ENCODE results near the gene TMED1. TPM values are rescaled to one million over a fixed set of nuclear protein-coding genes. Genes with fewer than 3 reads are reported as not detected.

Gene TMED1
- total RNA-seq, 4 donors from 2014 or later = 41.2 to 71.3 (median 48.7) TPM

- no peak overlapping the region for H3K4me3 ChIP-seq (replicated peaks in 1 of 3)
- DNase-seq = no peak
- no peak overlapping the region for H3K27ac ChIP-seq
Observed at GRCh38 chr19:10788146-10788545, 47.9 kb downstream of the TMED1 start.

GRCh38 chr19:10784257-10784656, 51.8 kb downstream of the TMED1 start:
- TF ChIP-seq CTCF (IDR thresholded peaks at IDR 0.05) (no peak), POLR2A (IDR thresholded peaks at IDR 0.05) (no peak)
- Histone ChIP-seq H3K9me3 (no peaks in the 10 kb centered on the region), H3K4me1 (peaks cover 4 to 14% of the 10 kb centered on the region in 2 donors), H3K4me3 (replicated peaks in 1 of 3) (no peak overlapping the region), H3K36me3 (peaks cover 62 to 73% of the 10 kb centered on the region in 2 donors), H3K27ac (no peak overlapping the region), H3K27me3 (no peaks in the 10 kb centered on the region)
- no peak for DNase-seq
- intact Hi-C loops (cut with DNase I) = no loop called here
- WGBS, 2 donors = 77 to 88% methylated on average over 10 of the region's 10 CpGs

More at GRCh38 chr19:10788146-10788545, 47.9 kb downstream of the TMED1 start:
- no peak for TF ChIP-seq CTCF (IDR thresholded peaks at IDR 0.05)
- no peak for TF ChIP-seq POLR2A (IDR thresholded peaks at IDR 0.05)
- H3K27me3 ChIP-seq = no peaks in the 10 kb centered on the region
- intact Hi-C loops (cut with DNase I) = no loop called here
- peaks cover 0 to 4% of the 10 kb centered on the region in 2 donors for H3K4me1 ChIP-seq
- peaks cover 44 to 59% of the 10 kb centered on the region in 2 donors for H3K36me3 ChIP-seq
- no peaks in the 10 kb centered on the region for H3K9me3 ChIP-seq
- 92 to 97% methylated on average over 8 of the region's 8 CpGs for WGBS, 2 donors

- H3K9me3 ChIP-seq = no peaks in the 10 kb centered on the region
- H3K36me3 ChIP-seq = peaks cover 61 to 68% of the 10 kb centered on the region in 2 donors
- H3K4me3 ChIP-seq (replicated peaks in 1 of 3) = no peak overlapping the region
- peaks cover 4 to 14% of the 10 kb centered on the region in 2 donors for H3K4me1 ChIP-seq
- no peak for TF ChIP-seq CTCF (IDR thresholded peaks at IDR 0.05)
- TF ChIP-seq POLR2A (IDR thresholded peaks at IDR 0.05) = no peak
- no peak overlapping the region for H3K27ac ChIP-seq
- 74 to 92% methylated on average over 13 of the region's 13 CpGs for WGBS, 2 donors
- DNase-seq = no peak
- intact Hi-C loops (cut with DNase I) = no loop called here
- H3K27me3 ChIP-seq = no peaks in the 10 kb centered on the region
Observed at GRCh38 chr19:10782795-10783194, 53.2 kb downstream of the TMED1 start.

Small RNAs within 50 kb of the gene (microRNA-seq; reads per million reads assigned to microRNA genes)
- gene MIR199A1 (not detected), gene MIR6793 (1.1 reads per million)

Small RNAs within 50 kb of the gene (small RNA-seq; reads per million reads assigned to genes)
- gene MIR199A1 = not detected
- gene MIR6793 = not detected

Other genes with a start within 250 kb of the TMED1 start
- gene AP1M2, start 248.9 kb downstream of the TMED1 start, total RNA-seq = 100 to 1,000 TPM in 2 of 4 donors, 10 to 100 TPM in 2; 69.7 to 129 (median 102) TPM
- 100 to 1,000 TPM in 2 of 4 donors, 10 to 100 TPM in 2; 86.0 to 141 (median 113) TPM for gene SLC44A2, start 210.7 kb downstream of the TMED1 start, total RNA-seq
- 100 to 1,000 TPM; 122 to 232 (median 159) TPM for gene ILF3, start 181.9 kb downstream of the TMED1 start, total RNA-seq
- gene QTRT1, start 134.8 kb downstream of the TMED1 start, total RNA-seq = 10 to 100 TPM; 26.2 to 63.3 (median 37.4) TPM
- gene DNM2, start 118.1 kb downstream of the TMED1 start, total RNA-seq = 100 to 1,000 TPM in 3 of 4 donors, 10 to 100 TPM in 1; 95.1 to 155 (median 120) TPM
- gene C19orf38, start 12.2 kb upstream of the TMED1 start, total RNA-seq = 1 to 10 TPM in 2 of 4 donors, not detected in 2; 1.5 to 1.7 TPM
- gene CARM1, start 35.3 kb upstream of the TMED1 start, total RNA-seq = 10 to 100 TPM; 12.2 to 14.8 (median 13.1) TPM
- gene YIPF2, start 92.4 kb upstream of the TMED1 start, total RNA-seq = 100 to 1,000 TPM in 2 of 4 donors, 10 to 100 TPM in 2; 85.1 to 127 (median 104) TPM
- gene TIMM29, start 92.6 kb upstream of the TMED1 start, total RNA-seq = 10 to 100 TPM; 19.6 to 39.5 (median 33.4) TPM
- 100 to 1,000 TPM in 2 of 4 donors, 10 to 100 TPM in 2; 49.4 to 108 (median 89.0) TPM for gene SMARCA4, start 124.8 kb upstream of the TMED1 start, total RNA-seq

Measured in thyroid gland (tissue), 4 donors.